IMR-90 (cell line): ENCODE measurements around the gene PLXDC2. TPM values are rescaled to one million over a fixed set of nuclear protein-coding genes. Genes with fewer than 3 reads are reported as not detected.

Source experiments
- ATAC-seq: fragments of 200-7000 bp; cut with Tn5 transposase; 2 replicates; pipeline ENCODE4 v1.9.1; 2020; ENCODE audit warnings: low read depth, mild to moderate bottlenecking, moderate library complexity
- BruUV-seq: library from RNA; stranded (reverse); fragments of 400-500 nt; replicated peaks from 2 replicates; lab custom pipeline; 2021; lab: Mats Ljungman, UMichigan
- CTCF ChIA-PET: fragments of 300-600 bp; formaldehyde crosslinking; extraction: SDS; loops from one replicate; lab custom pipeline; 2021; ENCODE audit warnings: antibody characterized with exemption; lab: Yijun Ruan, JAX
- POLR2A ChIA-PET: fragments of 300-600 bp; sonication (Branson Sonifier 250); formaldehyde crosslinking; loops from one replicate; lab custom pipeline; 2022; ENCODE audit warnings: antibody characterized with exemption; ENCODE audit not compliant: unreplicated experiment; lab: Charles Lee
- DNase-seq: peaks from one replicate; pipeline ENCODE4 v3.0.0; 2013
- H2AFZ ChIP-seq: replicated peaks from 2 replicates; pipeline ENCODE3; 2013; ENCODE audit warnings: low read length, mild to moderate bottlenecking; ENCODE audit not compliant: poor library complexity
- H2AK5ac ChIP-seq: 2 replicates; pipeline ENCODE4 v1.6.1; 2013; ENCODE audit warnings: low read depth, low read length, inconsistent platforms
- H2AK9ac ChIP-seq: replicated peaks from 2 replicates; pipeline ENCODE3; 2013; ENCODE audit warnings: mild to moderate bottlenecking, low read depth, low read length, moderate library complexity; ENCODE audit not compliant: poor library complexity
- H2BK120ac ChIP-seq: 2 replicates; pipeline ENCODE4 v1.6.1; 2013; ENCODE audit warnings: low read depth, low read length, inconsistent platforms
- H2BK15ac ChIP-seq: 3 replicates; pipeline ENCODE4 v1.6.1; 2013; ENCODE audit warnings: low read depth, low read length, inconsistent platforms
- H2BK20ac ChIP-seq: 2 replicates; pipeline ENCODE4 v1.6.1; 2013; ENCODE audit warnings: low read depth, mild to moderate bottlenecking, inconsistent platforms, low read length, moderate library complexity
- H2BK5ac ChIP-seq: 2 replicates; pipeline ENCODE4 v1.6.1; 2013; ENCODE audit warnings: mild to moderate bottlenecking, low read depth, low read length, inconsistent platforms; ENCODE audit not compliant: poor library complexity, severe bottlenecking
- H3K14ac ChIP-seq: replicated peaks from 2 replicates; pipeline ENCODE4 v1.6.1; 2013; ENCODE audit warnings: low read depth, low read length, inconsistent platforms
- H3K18ac ChIP-seq: 2 replicates; pipeline ENCODE4 v1.6.1; 2013; ENCODE audit warnings: low read depth, low read length, control low read depth
- H3K23ac ChIP-seq: 2 replicates; pipeline ENCODE4 v1.6.1; 2013; ENCODE audit warnings: low read depth, low read length, inconsistent platforms
- H3K27ac ChIP-seq: 2 replicates; pipeline ENCODE4 v1.5.1; 2013; ENCODE audit warnings: mild to moderate bottlenecking, control low read depth, low read length; ENCODE audit not compliant: insufficient read depth
- H3K27me3 ChIP-seq: 2 replicates; pipeline ENCODE4 v1.6.1; 2013; ENCODE audit warnings: low read length; ENCODE audit not compliant: control insufficient read depth, insufficient read depth
- H3K36me3 ChIP-seq: 2 replicates; pipeline ENCODE4 v1.6.1; 2013; ENCODE audit warnings: low read length, mixed read lengths; ENCODE audit not compliant: control insufficient read depth, insufficient read depth
- H3K4ac ChIP-seq: 2 replicates; pipeline ENCODE4 v1.6.1; 2013; ENCODE audit warnings: low read depth, low read length, inconsistent platforms
- H3K4me1 ChIP-seq: 2 replicates; pipeline ENCODE4 v1.6.1; 2013; ENCODE audit warnings: low read length, mixed read lengths; ENCODE audit not compliant: control insufficient read depth, insufficient read depth
- H3K4me2 ChIP-seq: 2 replicates; pipeline ENCODE4 v1.6.1; 2013; ENCODE audit warnings: low read depth, mild to moderate bottlenecking, control low read depth, low read length, moderate library complexity
- H3K4me3 ChIP-seq: 2 replicates; pipeline ENCODE4 v1.5.1; 2013; ENCODE audit warnings: low read depth, mild to moderate bottlenecking, control low read depth, low read length, moderate library complexity; ENCODE audit not compliant: insufficient read depth
- H3K56ac ChIP-seq: 2 replicates; pipeline ENCODE4 v1.6.1; 2013; ENCODE audit warnings: low read length, inconsistent platforms; ENCODE audit not compliant: insufficient read depth; ENCODE audit errors: extremely low read depth
- H3K79me1 ChIP-seq, 2 experiments: 2 replicates each; pipeline ENCODE4 v1.6.1; 2013; ENCODE audit warnings: low read length in 2 of 2, inconsistent platforms in 1 of 2, low read depth in 1 of 2
- H3K9ac ChIP-seq: 2 replicates; pipeline ENCODE4 v1.6.1; 2013; ENCODE audit warnings: low read depth, low read length, control low read depth
- H3K9me1 ChIP-seq: 2 replicates; pipeline ENCODE4 v1.6.1; 2013; ENCODE audit warnings: low read length, inconsistent platforms; ENCODE audit not compliant: insufficient read depth
- H3K9me3 ChIP-seq: 2 replicates; pipeline ENCODE4 v1.6.1; 2013; ENCODE audit warnings: low read length; ENCODE audit not compliant: control insufficient read depth, insufficient read depth
- H4K20me1 ChIP-seq: 2 replicates; pipeline ENCODE4 v1.6.1; 2013; ENCODE audit warnings: low read length, inconsistent platforms; ENCODE audit not compliant: insufficient read depth
- H4K5ac ChIP-seq: 2 replicates; pipeline ENCODE4 v1.6.1; 2013; ENCODE audit warnings: mild to moderate bottlenecking, low read depth, low read length, control low read depth
- H4K8ac ChIP-seq, 2 experiments: 2 replicates each; pipeline ENCODE4 v1.6.1; 2013; ENCODE audit warnings: low read depth in 2 of 2, low read length in 2 of 2, control low read depth in 1 of 2, inconsistent platforms in 1 of 2
- H4K91ac ChIP-seq: 2 replicates; pipeline ENCODE4 v1.6.1; 2013; ENCODE audit warnings: low read depth, low read length, inconsistent platforms; ENCODE audit not compliant: insufficient read depth
- BHLHE40 ChIP-seq: fragments of 150-350 bp; IDR thresholded peaks from 2 replicates; pipeline ENCODE4 v1.6.1; 2016; ENCODE audit warnings: mild to moderate bottlenecking, low read depth, low read length
- CEBPB ChIP-seq: IDR thresholded peaks from 2 replicates; pipeline ENCODE4 v1.6.1; 2012; ENCODE audit warnings: low read depth, low read length, improper control_type of control experiment
- CHD1 ChIP-seq: IDR thresholded peaks from 2 replicates; pipeline ENCODE4 v1.6.1; 2012; ENCODE audit warnings: low read depth, low read length, improper control_type of control experiment
- CTCF ChIP-seq: conservative IDR thresholded peaks from 2 replicates; pipeline ENCODE4 v1.5.1; 2012; ENCODE audit warnings: mild to moderate bottlenecking, low read depth, low read length, improper control_type of control experiment
- ELK1 ChIP-seq: fragments of 150-350 bp; IDR thresholded peaks from 2 replicates; pipeline ENCODE4 v1.6.1; 2016; ENCODE audit warnings: low read depth, mild to moderate bottlenecking, low read length, moderate library complexity, borderline replicate concordance
- FOS ChIP-seq: fragments of 150-350 bp; IDR thresholded peaks from 2 replicates; pipeline ENCODE4 v1.6.1; 2016; ENCODE audit warnings: low read depth, low read length
- MAFK ChIP-seq: IDR thresholded peaks from 2 replicates; pipeline ENCODE4 v1.6.1; 2012; ENCODE audit warnings: low read depth, low read length, improper control_type of control experiment
- MAZ ChIP-seq: IDR thresholded peaks from 2 replicates; pipeline ENCODE4 v1.6.1; 2012; ENCODE audit warnings: low read depth, mild to moderate bottlenecking, low read length, improper control_type of control experiment, moderate library complexity, borderline replicate concordance
- MXI1 ChIP-seq: IDR thresholded peaks from 2 replicates; pipeline ENCODE4 v1.6.1; 2012; ENCODE audit warnings: low read depth, mild to moderate bottlenecking, low read length, moderate library complexity, borderline replicate concordance
- NFE2L2 ChIP-seq: fragments of 150-350 bp; IDR thresholded peaks from 2 replicates; pipeline ENCODE4 v1.6.1; 2016; ENCODE audit warnings: low read depth, mild to moderate bottlenecking, low read length
- POLR2A ChIP-seq: IDR thresholded peaks from 2 replicates; pipeline ENCODE4 v1.6.1; 2012; ENCODE audit warnings: mild to moderate bottlenecking, low read depth, low read length
- RAD21 ChIP-seq: IDR thresholded peaks from 2 replicates; pipeline ENCODE4 v1.6.1; 2012; ENCODE audit warnings: low read length, improper control_type of control experiment
- RFX5 ChIP-seq: IDR thresholded peaks from 2 replicates; pipeline ENCODE4 v1.8.0; 2012; ENCODE audit warnings: low read depth, mild to moderate bottlenecking, low read length, moderate library complexity
- SMC3 ChIP-seq: fragments of 150-350 bp; IDR thresholded peaks from 2 replicates; pipeline ENCODE4 v1.6.1; 2016; ENCODE audit warnings: low read depth, mild to moderate bottlenecking, antibody characterized with exemption, low read length, moderate library complexity
- USF2 ChIP-seq: fragments of 150-350 bp; IDR thresholded peaks from 2 replicates; pipeline ENCODE4 v1.6.1; 2017; ENCODE audit warnings: mild to moderate bottlenecking, antibody characterized with exemption, low read length, low read depth
- WGBS, 2 experiments: methylation state at CpG; one replicate each; pipeline versions ENCODE4 v1.1.5 to v1.1.7; 2013; ENCODE audit warnings: missing lambda C conversion rate in 2 of 2; ENCODE audit not compliant: insufficient read length in 1 of 2; ENCODE audit errors: extremely low coverage in 2 of 2; 5-methylcytosine and 5-hydroxymethylcytosine counted together
- dilution Hi-C: fragments of 300-500 bp; cut with HindIII; formaldehyde crosslinking; loops from one replicate; pipeline ENCODE4 v1.14.3; 2018; ENCODE audit warnings: low sequenced_read_pairs; ENCODE audit not compliant: unreplicated experiment
- in situ Hi-C: fragments of 300-500 bp; cut with MboI; formaldehyde crosslinking; loops from 3 replicates; pipeline ENCODE4 v1.14.3; 2019; ENCODE audit warnings: low sequenced_read_pairs, inconsistent platforms, mixed read lengths
- intact Hi-C: fragments of 100-400 bp; cut with micrococcal nuclease; formaldehyde crosslinking; loops from 2 replicates; pipeline ENCODE4 v1.10.0; 2022
- polyA plus RNA-seq, 3 experiments: library from polyadenylated mRNA; depleted of rRNA; stranded (reverse); fragments of >200 nt; gene quantifications; 2 replicates each; pipeline ENCODE4 v1.2.3, GENCODE V29; 2012; ENCODE audit warnings: low replicate concordance in 1 of 3
- total RNA-seq: library from RNA; depleted of rRNA; stranded (reverse); fragments of >200 nt; gene quantifications from 2 replicates; pipeline ENCODE4 v1.2.3, GENCODE V29; 2012

PLXDC2 gene
- total and polyA plus RNA-seq, 2 of the 4 experiments (the other 2 are of a cell fraction): 3.2 to 6.1 TPM

GRCh38 chr10:19971343-19972052, 155.3 kb downstream of the PLXDC2 start:
- Histone ChIP-seq H2BK5ac (no peak overlapping the region), H3K4me1 (peaks cover 3% of the 10 kb centered on the region; the same call in 1 of the 2 replicates), H3K18ac (no peak overlapping the region), H3K4me2 (no peak overlapping the region), H3K14ac (no peak overlapping the region), H3K4ac (no peak overlapping the region), H3K27me3 (no peaks in the 10 kb centered on the region), H2BK120ac (no peak overlapping the region), H4K5ac (no peak overlapping the region), H3K9ac (no peak overlapping the region), H2BK15ac (no peak overlapping the region), H3K9me3 (no peaks in the 10 kb centered on the region), H3K56ac (no peak overlapping the region), H3K36me3 (no peaks in the 10 kb centered on the region), H3K9me1 (peaks cover 2% of the 10 kb centered on the region; the same call in 1 of the 2 replicates), H4K20me1 (no peaks in the 10 kb centered on the region), H2AK5ac (no peak overlapping the region), H2AFZ (no peak overlapping the region), H3K4me3 (no peak overlapping the region), H3K27ac (no peak overlapping the region), H3K79me1 (peaks cover 0 to 2% of the 10 kb centered on the region in 2 experiments; a peak in 1 of 4 replicates), H4K91ac (no peak overlapping the region), H2AK9ac (no peak overlapping the region), H2BK20ac (no peak overlapping the region), H4K8ac (no peak overlapping the region), H3K23ac (no peak overlapping the region)
- ChIA-PET POLR2A (no interaction called here), CTCF (interaction anchor here (0.5 kb wide), 1 partner anchor 20 kb away, joined by 4 read pairs; no protein-coding TSS in a partner anchor)
- 68% methylated on average over 3 of the region's 9 CpGs; no CpG with 5 or more reads in 1 of the 2 experiments for WGBS, 2 experiments
- BruUV-seq: no TSS peak
- no peak for ATAC-seq
- intact Hi-C loops: no loop called here
- dilution Hi-C loops: no loop called here
- no peak for DNase-seq
- in situ Hi-C loops: no loop called here
- TF ChIP-seq CTCF: no peak
- no peak for TF ChIP-seq MAFK
- no peak for TF ChIP-seq NFE2L2
- no peak for TF ChIP-seq ELK1
- no peak for TF ChIP-seq SMC3
- no peak for TF ChIP-seq CEBPB
- no peak for TF ChIP-seq MXI1
- TF ChIP-seq BHLHE40: no peak
- TF ChIP-seq FOS: no peak
- no peak for TF ChIP-seq RAD21
- TF ChIP-seq MAZ: no peak
- no peak for TF ChIP-seq POLR2A
- no peak for TF ChIP-seq CHD1
- no peak for TF ChIP-seq RFX5
- no peak for TF ChIP-seq USF2
